Measurements from ENCODE around the gene CDC25A.
A peak's percentile ranks its signal among the peaks of the same experiment; 100 is the strongest.

The CDC25A gene

GRCh38 chr3:48194446-48195071 lies 6.3 kb upstream of the CDC25A start:
- DNase-seq = peak; percentile 70

DNA sequence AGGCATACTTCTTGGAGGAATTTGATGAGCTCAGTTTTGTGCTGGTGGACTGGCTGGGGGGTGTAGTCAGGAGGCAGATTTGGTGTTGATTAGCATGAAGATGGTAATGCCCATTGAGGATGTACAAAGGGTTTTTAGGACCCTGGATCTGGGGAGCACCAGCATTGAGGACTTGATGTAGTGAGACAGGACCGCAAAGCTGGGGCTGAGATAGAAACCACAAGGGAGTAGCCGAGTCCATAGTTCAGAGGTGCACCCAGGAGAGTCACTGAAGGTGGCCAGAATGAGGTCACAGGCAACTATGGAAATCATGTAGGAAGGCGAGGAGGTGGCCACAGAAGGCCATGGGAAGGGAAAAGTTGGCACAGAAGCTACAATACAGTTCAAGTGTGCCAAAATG lies 2.7 kb upstream of the CDC25A start:
- DNase-seq = no peak

GRCh38 chr3:48189321-48189720 lies 1.1 kb upstream of the CDC25A start:
- DNase-seq = no peak

- DNase-seq = peak; percentile 21
Observed at GRCh38 chr3:48187579-48188265, 495 bp downstream of the CDC25A start.

GRCh38 chr3:48187301-48187578 lies 977 bp downstream of the CDC25A start:
- peak; percentile 3 for DNase-seq

- DNase-seq = no peak
Observed at GRCh38 chr3:48186631-48187300, 1.5 kb downstream of the CDC25A start.

DNA sequence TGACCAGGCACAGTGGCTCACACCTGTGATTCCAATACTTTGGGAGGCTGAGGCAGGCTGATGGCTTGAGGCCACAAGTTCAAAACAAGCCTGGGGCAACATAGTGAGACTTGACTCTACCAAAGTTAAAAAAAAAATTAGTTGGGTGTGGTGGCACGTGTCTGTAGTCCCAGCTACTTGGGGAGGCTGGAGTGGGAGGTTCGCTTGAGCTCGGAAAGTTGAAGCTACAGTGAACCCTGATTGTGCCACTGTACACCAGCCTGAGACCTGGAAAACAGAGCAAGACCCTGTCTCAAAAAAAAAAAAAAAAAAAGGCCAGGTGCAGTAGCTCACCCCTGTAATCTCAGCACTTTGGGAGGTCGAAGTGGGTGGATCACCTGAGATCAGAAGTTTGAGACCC lies 3.1 kb downstream of the CDC25A start:
- no peak for DNase-seq

DNA sequence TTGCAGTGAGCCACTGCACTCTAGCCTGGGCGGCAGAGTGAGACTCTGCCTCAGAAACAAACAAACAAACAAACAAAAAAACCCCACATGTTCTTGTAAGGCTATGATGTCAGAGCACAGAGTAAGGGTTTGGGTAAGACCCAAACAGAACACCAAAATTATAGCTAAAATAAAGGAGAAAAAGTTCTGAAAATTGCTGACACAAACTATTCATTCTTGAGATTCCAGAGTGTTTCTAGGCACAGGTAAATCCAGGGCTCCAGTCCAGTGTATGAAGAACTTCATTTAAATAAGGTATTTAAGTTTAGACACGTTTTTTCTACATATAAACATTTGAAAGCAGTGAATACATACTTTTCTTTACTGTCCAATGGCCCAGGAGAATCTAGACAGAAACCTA lies 3.9 kb downstream of the CDC25A start:
- no peak for DNase-seq

GRCh38 chr3:48180531-48181253 lies 7.5 kb downstream of the CDC25A start:
- no peak for DNase-seq

DNA sequence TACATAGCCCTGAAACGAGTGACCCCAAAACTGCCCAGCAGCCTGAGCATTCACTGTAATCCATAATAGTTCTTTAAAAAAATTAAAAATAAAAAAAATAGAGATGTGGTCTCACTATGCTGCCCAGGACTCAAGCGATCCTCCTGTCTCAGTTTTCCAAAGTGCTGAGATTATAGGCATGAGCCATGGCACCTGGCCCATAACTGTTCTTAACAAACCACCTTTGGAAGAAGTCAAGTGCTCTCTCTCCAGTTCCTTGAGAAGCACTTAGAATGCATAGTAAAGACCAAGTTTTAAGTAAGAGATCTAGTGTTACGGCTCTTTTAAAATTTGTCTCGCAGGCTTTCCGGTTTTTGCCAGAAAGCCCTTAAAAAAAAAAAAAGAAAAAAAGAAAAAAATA lies 8.2 kb downstream of the CDC25A start:
- no peak for DNase-seq

- DNase-seq = no peak
Observed at GRCh38 chr3:48178072-48178471, 10.1 kb downstream of the CDC25A start.

DNA sequence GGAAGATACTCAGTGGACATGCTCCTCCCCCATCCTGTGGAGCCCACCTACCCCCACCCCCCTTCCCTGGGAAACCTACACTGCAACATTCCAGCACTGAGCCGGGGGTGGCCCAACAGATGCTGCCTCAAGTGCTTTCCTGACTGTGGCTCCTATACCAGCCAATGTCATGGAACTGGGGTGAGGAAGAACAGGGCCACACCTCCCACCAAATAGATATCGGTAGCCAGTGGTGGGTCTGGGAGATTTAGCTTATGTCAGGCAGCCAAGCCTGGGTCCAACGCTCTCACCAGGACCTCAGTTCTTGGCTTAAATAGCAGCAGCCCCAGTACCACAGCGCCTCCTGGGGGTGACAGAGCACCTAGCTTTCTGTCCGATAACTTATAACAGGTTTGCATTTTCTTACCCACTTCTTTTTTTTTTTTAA lies 30.3 kb downstream of the CDC25A start:
- peak; percentile 71 for DNase-seq

DNA sequence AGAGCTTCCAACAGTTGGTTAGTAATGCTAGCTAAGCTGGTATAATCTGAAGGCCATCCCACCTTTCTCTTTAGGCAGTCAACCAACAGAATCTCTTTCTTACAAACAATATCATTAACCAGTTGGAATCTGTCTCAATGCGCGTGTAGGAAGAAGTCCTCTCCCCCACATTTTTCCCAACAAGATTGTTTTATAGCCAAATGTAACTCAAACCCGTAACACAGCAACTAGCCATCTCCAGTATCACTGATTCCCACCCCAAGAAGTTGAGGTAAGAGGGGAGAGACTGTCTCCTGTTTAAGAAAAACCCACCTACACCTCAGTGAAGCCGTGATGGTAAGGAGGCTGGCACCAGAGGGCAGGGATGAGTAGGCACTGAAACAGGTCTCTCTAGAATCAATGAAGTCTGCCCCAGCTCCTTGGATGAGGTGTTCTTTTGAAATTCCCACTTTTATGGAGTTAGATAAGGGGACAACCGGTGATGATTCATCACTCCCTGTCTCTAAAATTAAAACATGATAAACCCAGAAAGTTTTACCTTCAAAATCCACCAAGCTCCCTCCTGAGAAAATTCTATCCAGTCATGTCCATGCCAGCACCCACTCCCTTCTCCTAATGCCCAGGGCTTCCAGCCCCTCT lies 30.9 kb downstream of the CDC25A start:
- no peak for DNase-seq

DNA sequence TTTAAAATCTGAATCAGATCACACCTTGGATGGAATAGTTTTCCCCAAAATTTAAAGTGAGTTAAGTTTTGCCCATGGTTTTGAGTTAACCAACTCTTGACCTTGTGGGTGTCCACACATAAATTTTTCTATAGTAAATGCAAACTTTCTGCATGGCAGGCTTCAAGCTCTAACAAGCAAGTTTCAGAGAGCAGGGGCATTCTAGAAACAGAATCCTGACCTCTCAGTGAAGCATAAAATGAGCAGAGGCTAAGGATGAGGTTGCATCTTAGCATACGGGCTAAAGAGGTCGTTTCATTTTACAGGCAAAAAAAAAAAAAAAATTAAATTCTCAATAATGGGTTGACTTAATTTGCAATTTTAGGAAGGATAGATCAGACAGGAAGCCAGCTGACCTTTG lies 32.1 kb downstream of the CDC25A start:
- DNase-seq = no peak

GRCh38 chr3:48155122-48155521 lies 33.1 kb downstream of the CDC25A start:
- no peak for DNase-seq

GRCh38 chr3:48151807-48152427 lies 36.3 kb downstream of the CDC25A start:
- DNase-seq = no peak

DNA sequence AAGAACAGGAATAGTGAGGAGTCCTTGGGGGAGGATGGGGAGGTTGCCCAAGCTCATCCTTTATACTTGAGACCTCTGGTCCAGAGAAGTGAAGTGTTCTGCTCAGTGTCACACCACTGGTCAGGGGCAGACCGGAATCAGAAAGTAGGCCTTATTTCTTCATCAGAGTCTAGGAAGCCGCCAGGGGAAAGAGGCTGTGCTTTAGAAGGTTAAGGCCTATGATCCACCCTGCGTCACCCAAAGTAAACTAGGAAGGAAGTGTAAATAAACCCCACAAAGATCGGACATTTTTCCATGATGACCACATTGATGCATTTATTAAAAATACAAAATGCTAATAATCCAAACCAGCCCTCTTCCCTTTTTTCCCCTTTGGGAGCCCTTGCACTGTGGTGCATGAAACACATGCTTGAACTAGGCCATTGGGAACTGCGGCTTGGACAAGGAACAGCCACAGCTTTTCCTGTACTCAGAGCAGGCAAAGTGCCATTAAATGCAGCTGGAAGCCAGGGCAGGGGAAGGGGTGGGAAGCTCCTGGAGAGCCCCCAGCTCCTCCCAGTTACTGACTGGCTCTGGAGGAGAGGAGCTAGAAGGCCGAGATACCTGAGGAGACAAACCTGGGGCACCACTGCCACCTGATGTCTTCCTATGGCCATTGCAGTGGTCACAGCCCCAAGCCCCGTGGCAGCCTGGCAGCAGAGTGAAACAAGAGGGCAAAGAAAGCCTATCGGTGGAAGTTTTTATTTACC lies 37.0 kb downstream of the CDC25A start:
- DNase-seq = peak; percentile 46

- DNase-seq = no peak
Observed at GRCh38 chr3:48143992-48144391, 44.2 kb downstream of the CDC25A start.

DNA sequence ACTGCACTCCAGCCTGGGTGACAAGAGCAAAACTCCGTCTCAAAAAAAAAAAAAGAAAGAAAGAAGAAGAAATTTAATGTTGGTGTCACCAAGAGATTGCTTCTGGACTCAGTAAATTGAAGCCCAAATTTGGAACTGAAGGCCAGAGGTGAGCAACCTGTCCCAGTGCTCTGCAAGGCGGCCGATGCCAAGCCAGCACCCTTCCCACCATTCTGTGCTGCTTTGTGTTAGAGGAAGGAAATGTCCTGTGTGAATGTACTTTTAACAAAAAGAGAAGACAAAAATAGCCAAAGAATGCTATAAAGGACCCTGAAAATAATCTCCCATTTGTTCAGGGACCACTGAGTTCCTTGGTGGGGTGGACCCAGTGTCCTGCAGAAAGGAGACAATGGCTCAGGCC lies 44.6 kb downstream of the CDC25A start:
- no peak for DNase-seq

GRCh38 chr3:48142316-48142870 lies 45.8 kb downstream of the CDC25A start:
- no peak for DNase-seq

DNA sequence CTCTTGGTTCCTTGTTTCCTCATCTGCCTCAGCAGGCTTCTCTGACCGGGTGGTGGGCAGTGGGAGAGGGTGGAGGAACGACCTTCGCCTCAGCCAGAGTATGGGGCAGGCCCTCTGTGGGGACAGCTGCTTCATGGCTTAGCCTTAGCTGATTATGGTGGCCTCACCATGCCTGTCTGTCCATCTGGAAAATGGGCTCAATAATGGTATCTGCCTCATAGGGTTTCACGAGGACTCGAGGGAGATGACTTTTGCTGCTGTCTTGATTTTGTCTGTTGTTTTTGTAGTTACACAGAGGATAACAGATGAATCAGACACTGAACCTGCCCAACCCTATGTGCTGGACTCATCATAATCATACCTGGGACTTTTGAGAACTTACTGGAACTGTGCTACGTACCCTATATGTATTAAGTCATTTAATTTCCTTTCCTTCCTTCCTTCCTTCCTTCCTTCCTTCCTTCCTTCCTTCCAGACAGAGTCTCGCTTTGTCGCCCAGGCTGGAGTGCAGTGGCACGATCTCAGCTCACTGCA lies 46.5 kb downstream of the CDC25A start:
- no peak for DNase-seq
